Epithelial cell of proximal tubule (primary cell): ENCODE results near the gene PTPRD. TPM values are rescaled to one million over a fixed set of nuclear protein-coding genes. Genes with fewer than 3 reads are reported as not detected.
A peak's percentile ranks its signal among the peaks of the same experiment; 100 is the strongest.

ENCODE experiments used
- DNase-seq: peaks from one replicate; pipeline ENCODE4 v3.0.0-alpha.2; 2011; ENCODE audit warnings: low read depth
- H3K4me3 ChIP-seq: 2 replicates; pipeline ENCODE4 v1.5.1; 2011; ENCODE audit warnings: low read depth, mild to moderate bottlenecking, low read length
- total RNA-seq: library from RNA; depleted of rRNA; stranded (reverse); fragments of >200 nt; gene quantifications from 2 replicates; pipeline ENCODE4 v1.2.3, GENCODE V29; 2015
- TF ChIP-seq, protein P1 (sequence below): conservative IDR thresholded peaks from 2 replicates; pipeline ENCODE4 v1.5.1; 2012; ENCODE audit warnings: low read depth, mild to moderate bottlenecking, low read length

Gene PTPRD
- total RNA-seq, 1 donor from 2014 or later: 3.2 TPM

GRCh38 chr9:9521033-9521779 lies 1091.6 kb downstream of the PTPRD start:
- TF ChIP-seq, protein P1, sequence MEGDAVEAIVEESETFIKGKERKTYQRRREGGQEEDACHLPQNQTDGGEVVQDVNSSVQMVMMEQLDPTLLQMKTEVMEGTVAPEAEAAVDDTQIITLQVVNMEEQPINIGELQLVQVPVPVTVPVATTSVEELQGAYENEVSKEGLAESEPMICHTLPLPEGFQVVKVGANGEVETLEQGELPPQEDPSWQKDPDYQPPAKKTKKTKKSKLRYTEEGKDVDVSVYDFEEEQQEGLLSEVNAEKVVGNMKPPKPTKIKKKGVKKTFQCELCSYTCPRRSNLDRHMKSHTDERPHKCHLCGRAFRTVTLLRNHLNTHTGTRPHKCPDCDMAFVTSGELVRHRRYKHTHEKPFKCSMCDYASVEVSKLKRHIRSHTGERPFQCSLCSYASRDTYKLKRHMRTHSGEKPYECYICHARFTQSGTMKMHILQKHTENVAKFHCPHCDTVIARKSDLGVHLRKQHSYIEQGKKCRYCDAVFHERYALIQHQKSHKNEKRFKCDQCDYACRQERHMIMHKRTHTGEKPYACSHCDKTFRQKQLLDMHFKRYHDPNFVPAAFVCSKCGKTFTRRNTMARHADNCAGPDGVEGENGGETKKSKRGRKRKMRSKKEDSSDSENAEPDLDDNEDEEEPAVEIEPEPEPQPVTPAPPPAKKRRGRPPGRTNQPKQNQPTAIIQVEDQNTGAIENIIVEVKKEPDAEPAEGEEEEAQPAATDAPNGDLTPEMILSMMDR: no peak
- H3K4me3 ChIP-seq: no peak overlapping the region
- DNase-seq: no peak

- TF ChIP-seq, protein P1: no peak
- DNase-seq: no peak
- no peak overlapping the region for H3K4me3 ChIP-seq
These were observed 1107.9 kb downstream of the PTPRD start for GRCh38 chr9:9504869-9505268.

DNA sequence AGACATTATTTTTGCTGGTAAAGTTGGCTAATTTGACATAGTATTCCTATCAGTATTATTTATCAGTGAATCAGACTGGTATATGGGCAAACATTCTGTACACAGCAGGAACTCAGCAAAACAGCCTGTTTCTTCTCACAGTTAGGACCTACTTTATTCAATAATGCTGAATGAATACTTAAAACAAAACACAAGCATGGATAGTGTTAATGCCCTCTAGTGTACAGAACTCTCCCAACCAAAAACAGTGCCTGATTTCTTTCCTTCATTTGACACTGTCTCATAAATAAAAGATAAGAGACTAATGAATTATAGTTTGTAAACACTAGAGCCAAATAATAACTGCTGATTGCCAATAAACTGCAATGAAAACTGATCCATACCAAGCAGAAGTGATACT lies 1113.3 kb downstream of the PTPRD start:
- H3K4me3 ChIP-seq: no peak overlapping the region
- DNase-seq: no peak
- TF ChIP-seq, protein P1: peak; percentile 32

- TF ChIP-seq, protein P1: no peak
- H3K4me3 ChIP-seq: no peak overlapping the region
- no peak for DNase-seq
These were observed 1114.0 kb downstream of the PTPRD start for GRCh38 chr9:9498846-9499245.

- DNase-seq: no peak
- H3K4me3 ChIP-seq: no peak overlapping the region
- TF ChIP-seq, protein P1: no peak
These were observed 1114.7 kb downstream of the PTPRD start for GRCh38 chr9:9498128-9498527.

- TF ChIP-seq, protein P1: no peak
These were observed 1118.5 kb downstream of the PTPRD start for GRCh38 chr9:9494336-9494735.

GRCh38 chr9:9492506-9492905 lies 1120.3 kb downstream of the PTPRD start:
- TF ChIP-seq, protein P1: no peak

More at GRCh38 chr9:9494336-9494735, 1118.5 kb downstream of the PTPRD start:
- no peak overlapping the region for H3K4me3 ChIP-seq
- no peak for DNase-seq

More at GRCh38 chr9:9492506-9492905, 1120.3 kb downstream of the PTPRD start:
- DNase-seq: no peak
- no peak overlapping the region for H3K4me3 ChIP-seq
